ENCODE results near the gene PLOD3. TPM values are rescaled to one million over a fixed set of nuclear protein-coding genes. Genes with fewer than 3 reads are reported as not detected.
A peak's percentile ranks its signal among the peaks of the same experiment; 100 is the strongest.
"Not testable (repeated sequence)": the region's sequence is repeated elsewhere in the genome, so short reads cannot be mapped to it uniquely, and the experiment has no call there.

The PLOD3 gene
- total RNA-seq, 1 experiment from 2014 or later = 108 TPM

DNA sequence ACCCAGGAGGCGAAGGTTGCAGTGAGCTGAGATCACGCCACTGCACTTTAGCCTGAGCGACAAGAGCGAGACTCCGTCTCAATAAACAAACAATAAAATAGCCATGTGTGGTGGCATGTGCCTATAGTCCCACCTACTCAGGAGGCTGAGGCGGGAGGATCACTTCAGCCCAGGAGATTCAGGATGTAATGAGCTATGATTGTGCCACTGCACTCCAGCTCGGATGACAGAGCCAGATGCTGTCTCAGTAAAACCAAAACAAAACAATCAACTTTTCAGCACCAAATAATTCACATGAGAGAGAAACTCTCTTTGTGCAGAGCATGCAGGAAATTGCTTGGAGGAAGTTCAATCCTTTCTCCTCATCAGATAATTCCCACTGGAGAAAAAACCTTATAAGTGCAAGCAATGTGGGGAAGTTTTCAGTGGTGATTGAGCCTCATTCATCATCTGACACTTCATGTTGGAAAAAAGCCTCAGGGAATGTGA is 40.9 kb upstream of the PLOD3 start:
- no peak for DNase-seq
- Mint-ChIP-seq H3K27ac (ENCODE audit: unreplicated experiment) (no peak overlapping the region), H3K36me3 (ENCODE audit: insufficient read depth, unreplicated experiment) (no peaks in the 10 kb centered on the region)

DNA sequence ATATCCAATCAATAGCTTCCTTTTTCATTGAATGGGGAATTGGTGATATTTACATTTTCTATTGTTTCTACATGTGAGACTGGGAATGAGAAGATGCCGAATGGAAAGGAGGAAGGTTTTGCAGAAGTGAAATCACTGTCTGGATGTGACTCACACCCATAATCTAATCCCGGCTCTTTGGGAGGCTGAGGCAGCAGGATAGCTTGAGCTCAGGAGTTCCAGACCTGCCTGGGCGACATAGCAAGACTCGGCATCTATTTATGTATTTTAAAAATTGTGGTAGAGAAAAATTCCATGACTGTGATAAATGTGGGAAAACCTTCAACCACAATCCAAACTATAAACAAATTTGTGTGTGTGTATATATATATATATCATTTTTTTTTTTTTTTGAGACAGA is 38.4 kb upstream of the PLOD3 start:
- TF ChIP-seq CTCF (IDR thresholded peaks at IDR 0.05; ENCODE audit: unreplicated experiment) = no peak
- no peaks in the 10 kb centered on the region for H3K9me3 Mint-ChIP-seq (ENCODE audit: low read depth, unreplicated experiment)
- DNase-seq = no peak
- intact Hi-C loops (cut with micrococcal nuclease; ENCODE audit: unreplicated experiment) = no loop called here
- CTCF ChIA-PET = interaction anchor here (1.2 kb wide), 1 partner anchor 27 kb away, joined by 3 read pairs; no protein-coding TSS in a partner anchor
- peaks cover 13% of the 10 kb centered on the region for H3K27me3 Mint-ChIP-seq (ENCODE audit: unreplicated experiment)
- no peaks in the 10 kb centered on the region for H3K4me1 Mint-ChIP-seq (ENCODE audit: low read depth, unreplicated experiment)
- H3K4me3 Mint-ChIP-seq (ENCODE audit: low read depth, unreplicated experiment) = no peak overlapping the region
- no peak overlapping the region for H3K27ac Mint-ChIP-seq (ENCODE audit: unreplicated experiment)
- BruUV-seq (replicated peaks) = no TSS peak
- H3K36me3 Mint-ChIP-seq (ENCODE audit: insufficient read depth, unreplicated experiment) = peaks cover 18% of the 10 kb centered on the region

More for the DNA sequence above, 40.9 kb upstream of the PLOD3 start:
- TF ChIP-seq CTCF (IDR thresholded peaks at IDR 0.05; ENCODE audit: unreplicated experiment) = no peak
- Mint-ChIP-seq H3K27me3 (ENCODE audit: unreplicated experiment) (peaks cover 13% of the 10 kb centered on the region), H3K9me3 (ENCODE audit: low read depth, unreplicated experiment) (no peaks in the 10 kb centered on the region), H3K4me1 (ENCODE audit: low read depth, unreplicated experiment) (no peaks in the 10 kb centered on the region), H3K4me3 (ENCODE audit: low read depth, unreplicated experiment) (no peak overlapping the region)
- no TSS peak for BruUV-seq (replicated peaks)
- intact Hi-C loops (cut with micrococcal nuclease; ENCODE audit: unreplicated experiment) = no loop called here
- CTCF ChIA-PET = interaction anchor here (0.6 kb wide), 1 partner anchor 38 kb away, joined by 4 read pairs; no protein-coding TSS in a partner anchor

- DNase-seq; H3K27ac Mint-ChIP-seq (ENCODE audit: unreplicated experiment); H3K4me1 Mint-ChIP-seq (ENCODE audit: low read depth, unreplicated experiment); H3K9me3 Mint-ChIP-seq (ENCODE audit: low read depth, unreplicated experiment); intact Hi-C loops (cut with micrococcal nuclease; ENCODE audit: unreplicated experiment); BruUV-seq (replicated peaks); H3K4me3 Mint-ChIP-seq (ENCODE audit: low read depth, unreplicated experiment); CTCF ChIA-PET: not testable (repeated sequence)
- Mint-ChIP-seq H3K36me3 (ENCODE audit: insufficient read depth, unreplicated experiment) (peaks cover 23% of the 10 kb centered on the region), H3K27me3 (ENCODE audit: unreplicated experiment) (peaks cover 13% of the 10 kb centered on the region)
These were observed 35.8 kb upstream of the PLOD3 start for GRCh38 chr7:101253199-101253598.

DNA sequence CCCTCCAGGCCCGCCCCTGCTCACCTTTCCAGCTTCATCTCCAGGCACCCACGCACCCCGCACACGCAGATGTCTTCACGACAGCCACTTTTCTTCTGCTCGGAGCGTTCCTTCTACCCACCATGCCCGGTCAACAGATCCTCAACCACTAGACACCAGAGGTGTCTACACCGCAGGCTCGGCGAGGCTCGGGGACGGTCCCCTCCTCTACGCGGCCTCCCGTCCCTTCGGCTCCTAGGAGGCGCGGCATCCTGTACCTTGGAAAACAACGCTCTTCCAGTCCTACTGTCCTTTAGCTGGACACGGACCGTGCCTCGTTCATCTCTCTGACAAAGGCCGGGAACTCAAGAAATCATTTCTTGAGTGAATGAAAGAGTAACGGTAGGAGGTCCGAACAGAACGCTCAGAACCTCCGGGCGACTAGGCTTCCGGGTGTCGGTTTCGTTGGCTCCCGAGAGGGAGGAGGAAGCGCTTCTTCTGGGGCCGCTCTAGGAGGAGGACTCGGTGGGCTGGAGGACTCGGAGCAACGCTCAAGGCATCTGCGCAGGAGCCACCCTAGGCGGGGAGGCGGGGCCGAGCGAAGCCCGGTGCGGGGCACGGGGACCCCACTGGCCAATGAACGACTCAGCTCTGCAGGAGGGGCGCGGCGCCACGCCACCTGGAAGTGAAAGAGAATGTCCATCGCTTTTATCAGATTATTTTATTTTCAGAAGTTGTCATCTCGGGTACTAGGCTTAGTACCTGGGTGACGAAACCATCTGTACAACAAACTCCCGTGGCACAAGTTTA is 34.7 kb upstream of the PLOD3 start:
- Mint-ChIP-seq H3K9me3 (ENCODE audit: low read depth, unreplicated experiment) (no peaks in the 10 kb centered on the region), H3K27me3 (ENCODE audit: unreplicated experiment) (peaks cover 13% of the 10 kb centered on the region), H3K4me1 (ENCODE audit: low read depth, unreplicated experiment) (no peaks in the 10 kb centered on the region), H3K36me3 (ENCODE audit: insufficient read depth, unreplicated experiment) (peaks cover 23% of the 10 kb centered on the region), H3K4me3 (ENCODE audit: low read depth, unreplicated experiment) (peak overlapping the region; percentile 88), H3K27ac (ENCODE audit: unreplicated experiment) (peak overlapping the region; percentile 72)
- peak; percentile 98 for DNase-seq
- intact Hi-C loops (cut with micrococcal nuclease; ENCODE audit: unreplicated experiment) = no loop called here
- TF ChIP-seq CTCF (IDR thresholded peaks at IDR 0.05; ENCODE audit: unreplicated experiment) = no peak
- CTCF ChIA-PET = interaction anchor here (1.2 kb wide), 1 partner anchor 108 kb away, joined by 3 read pairs; no protein-coding TSS in a partner anchor
- BruUV-seq (replicated peaks) = no TSS peak

DNA sequence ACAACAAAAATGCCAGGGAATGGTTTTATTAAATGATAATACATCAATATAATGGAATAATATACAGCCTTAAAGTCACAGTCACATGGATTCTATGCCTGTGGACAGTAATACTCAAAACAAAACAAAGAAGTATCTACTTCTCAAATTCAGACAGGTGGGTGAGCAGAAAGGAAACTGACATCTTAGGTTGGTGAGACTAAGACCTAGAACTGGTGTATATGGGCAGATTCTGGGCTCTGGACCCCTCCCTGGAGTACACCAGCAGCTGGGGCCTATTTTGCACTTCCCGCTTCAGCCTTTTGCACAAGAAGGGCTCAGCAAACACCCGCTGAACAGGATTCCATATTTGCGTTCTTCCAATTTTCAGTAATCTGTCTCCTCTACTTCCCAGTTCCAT is 32.9 kb upstream of the PLOD3 start:
- Mint-ChIP-seq H3K27me3 (ENCODE audit: unreplicated experiment) (peaks cover 13% of the 10 kb centered on the region), H3K27ac (ENCODE audit: unreplicated experiment) (no peak overlapping the region), H3K4me3 (ENCODE audit: low read depth, unreplicated experiment) (peak overlapping the region; percentile 30), H3K36me3 (ENCODE audit: insufficient read depth, unreplicated experiment) (peaks cover 23% of the 10 kb centered on the region), H3K9me3 (ENCODE audit: low read depth, unreplicated experiment) (no peaks in the 10 kb centered on the region), H3K4me1 (ENCODE audit: low read depth, unreplicated experiment) (no peaks in the 10 kb centered on the region)
- DNase-seq = no peak
- intact Hi-C loops (cut with micrococcal nuclease; ENCODE audit: unreplicated experiment) = no loop called here
- no peak for TF ChIP-seq CTCF (IDR thresholded peaks at IDR 0.05; ENCODE audit: unreplicated experiment)
- CTCF ChIA-PET = no interaction called here
- no TSS peak for BruUV-seq (replicated peaks)

Data from Calu3 (cell line).